Prostate gland (tissue), 2 donors: Measurements from ENCODE around the gene FBXO11. TPM values are rescaled to one million over a fixed set of nuclear protein-coding genes. Genes with fewer than 3 reads are reported as not detected.

Experiments used
- DNase-seq: peaks from one replicate; pipeline ENCODE4 v3.0.0-alpha.2; 2019; ENCODE audit warnings: low spot score
- H3K27ac ChIP-seq, 2 donors: fragments of 200-600 bp; sonication (generic); 2 replicates each; pipeline ENCODE4 v1.5.1; 2017 to 2019
- H3K27me3 ChIP-seq: fragments of 200-600 bp; sonication (generic); replicated peaks from 2 replicates; pipeline ENCODE4 v1.5.1; 2019; ENCODE audit not compliant: insufficient read depth
- H3K36me3 ChIP-seq, 2 donors: fragments of 200-600 bp; sonication (generic); 1 replicate in 1 of 2; 2 replicates in 1 of 2; pipeline versions ENCODE4 v1.5.1 to v1.8.1; 2017 to 2019
- H3K4me1 ChIP-seq: fragments of 200-600 bp; sonication (generic); replicated peaks from 2 replicates; pipeline ENCODE4 v1.5.1; 2019
- H3K4me3 ChIP-seq, 2 donors: fragments of 200-600 bp; sonication (generic); 2 replicates each; pipeline ENCODE4 v1.5.1; 2017 to 2019
- H3K9me3 ChIP-seq: fragments of 200-600 bp; sonication (generic); 2 replicates; pipeline ENCODE4 v1.5.1; 2017
- POLR2A ChIP-seq: fragments of 450-650 bp; IDR thresholded peaks from one replicate; pipeline ENCODE4 v1.6.1; 2016; ENCODE audit warnings: antibody characterized with exemption, mild to moderate bottlenecking
- POLR2AphosphoS5 ChIP-seq: sonication (generic); formaldehyde crosslinking; IDR thresholded peaks from one replicate; pipeline ENCODE4 v1.6.1; 2017; ENCODE audit warnings: antibody characterized with exemption
- WGBS: methylation state at CpG from one replicate; pipeline ENCODE4 v1.1.5; 2018; 5-methylcytosine and 5-hydroxymethylcytosine counted together
- intact Hi-C: fragments of 100-400 bp; cut with DNase I; formaldehyde crosslinking; loops from one replicate; pipeline ENCODE4 v1.14.2; 2022
- total RNA-seq, 2 donors: library from RNA; depleted of rRNA; stranded (reverse); fragments of >200 nt; gene quantifications; one replicate each; pipeline ENCODE4 v1.1.0, GENCODE V29; 2016
- TF ChIP-seq, protein P1 (sequence below), 4 experiments: fragments of 200-600 bp in 2 of 4; fragments of 450-650 bp in 2 of 4; sonication (generic) in 2 of 4; IDR thresholded peaks; 1 replicate in 3 of 4; 2 replicates in 1 of 4; pipeline ENCODE4 v1.5.1; 2016 to 2019; ENCODE audit warnings: antibody characterized with exemption in 4 of 4, mild to moderate bottlenecking in 2 of 4, moderate library complexity in 2 of 4

FBXO11 gene
- total RNA-seq, 2 donors from 2014 or later, result 48.4 to 54.2 TPM

- intact Hi-C loops, result no loop called here
- H3K4me1 ChIP-seq, result no peaks in the 10 kb centered on the region
Observed at GRCh38 chr2:47870641-47871540, 35.4 kb downstream of the FBXO11 start.

GRCh38 chr2:47869859-47870595 lies 36.3 kb downstream of the FBXO11 start:
- no peaks in the 10 kb centered on the region for H3K27me3 ChIP-seq
- no peaks in the 10 kb centered on the region for H3K9me3 ChIP-seq
- intact Hi-C loops, result no loop called here
- no peaks in the 10 kb centered on the region for H3K4me1 ChIP-seq
- no peak overlapping the region for H3K27ac ChIP-seq
- H3K4me3 ChIP-seq, result no peak overlapping the region
- no peak for TF ChIP-seq POLR2A
- TF ChIP-seq, protein P1, sequence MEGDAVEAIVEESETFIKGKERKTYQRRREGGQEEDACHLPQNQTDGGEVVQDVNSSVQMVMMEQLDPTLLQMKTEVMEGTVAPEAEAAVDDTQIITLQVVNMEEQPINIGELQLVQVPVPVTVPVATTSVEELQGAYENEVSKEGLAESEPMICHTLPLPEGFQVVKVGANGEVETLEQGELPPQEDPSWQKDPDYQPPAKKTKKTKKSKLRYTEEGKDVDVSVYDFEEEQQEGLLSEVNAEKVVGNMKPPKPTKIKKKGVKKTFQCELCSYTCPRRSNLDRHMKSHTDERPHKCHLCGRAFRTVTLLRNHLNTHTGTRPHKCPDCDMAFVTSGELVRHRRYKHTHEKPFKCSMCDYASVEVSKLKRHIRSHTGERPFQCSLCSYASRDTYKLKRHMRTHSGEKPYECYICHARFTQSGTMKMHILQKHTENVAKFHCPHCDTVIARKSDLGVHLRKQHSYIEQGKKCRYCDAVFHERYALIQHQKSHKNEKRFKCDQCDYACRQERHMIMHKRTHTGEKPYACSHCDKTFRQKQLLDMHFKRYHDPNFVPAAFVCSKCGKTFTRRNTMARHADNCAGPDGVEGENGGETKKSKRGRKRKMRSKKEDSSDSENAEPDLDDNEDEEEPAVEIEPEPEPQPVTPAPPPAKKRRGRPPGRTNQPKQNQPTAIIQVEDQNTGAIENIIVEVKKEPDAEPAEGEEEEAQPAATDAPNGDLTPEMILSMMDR (IDR thresholded peaks at IDR 0.05), result no peak
- TF ChIP-seq POLR2AphosphoS5, result no peak
- 79% methylated on average over 2 of the region's 2 CpGs for WGBS
- DNase-seq, result no peak
- H3K36me3 ChIP-seq, result no peaks in the 10 kb centered on the region

More at GRCh38 chr2:47870641-47871540, 35.4 kb downstream of the FBXO11 start:
- H3K27ac ChIP-seq, result no peak overlapping the region
- no peak overlapping the region for H3K4me3 ChIP-seq
- WGBS, result 93% methylated on average over 7 of the region's 7 CpGs
- no peaks in the 10 kb centered on the region for H3K9me3 ChIP-seq
- no peaks in the 10 kb centered on the region for H3K36me3 ChIP-seq
- TF ChIP-seq, protein P1 (IDR thresholded peaks at IDR 0.05), result no peak
- TF ChIP-seq POLR2AphosphoS5 (no peak), POLR2A (no peak)
- no peak for DNase-seq
- no peaks in the 10 kb centered on the region for H3K27me3 ChIP-seq

DNA sequence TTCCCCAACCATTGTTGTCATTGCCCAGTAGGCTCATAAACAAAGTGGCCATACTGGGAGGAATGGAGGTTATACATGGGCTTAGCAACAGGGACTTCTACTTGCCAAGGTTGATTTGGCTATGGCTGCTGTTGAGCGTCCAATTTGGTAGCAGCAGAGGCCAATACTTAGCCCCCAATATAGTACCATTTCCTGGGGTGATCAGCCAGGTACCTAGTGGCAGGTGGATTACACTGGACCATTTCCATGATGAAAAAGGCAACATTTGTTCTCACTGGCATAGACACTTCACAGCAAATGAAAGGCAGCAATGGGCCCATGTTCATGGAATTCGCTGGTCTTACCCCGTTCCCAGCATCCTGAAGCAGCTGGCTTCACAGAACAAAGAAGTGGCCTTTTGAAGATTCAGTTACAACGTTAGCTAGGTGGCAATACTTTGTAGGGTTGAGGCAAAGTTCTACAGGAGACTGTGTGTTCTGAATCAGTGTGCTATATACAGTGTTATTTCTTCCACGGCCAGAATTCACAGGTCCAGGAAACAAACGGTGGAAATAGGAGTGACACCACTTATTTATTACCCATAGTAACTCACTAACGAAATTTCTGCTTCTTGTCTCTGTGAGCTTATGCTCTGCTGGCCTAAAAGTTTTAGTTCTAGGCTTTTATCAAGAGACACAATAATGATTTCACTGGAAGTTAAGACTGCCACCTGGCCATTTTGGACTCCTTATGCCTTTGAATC lies 37.5 kb downstream of the FBXO11 start:
- WGBS, result 70% methylated on average over 7 of the region's 7 CpGs
- no peak for DNase-seq
- TF ChIP-seq POLR2AphosphoS5 (no peak), POLR2A (no peak)
- TF ChIP-seq, protein P1 (IDR thresholded peaks at IDR 0.05), result no peak
- intact Hi-C loops, result no loop called here
- Histone ChIP-seq H3K27me3 (no peaks in the 10 kb centered on the region), H3K27ac (no peak overlapping the region), H3K9me3 (no peaks in the 10 kb centered on the region), H3K36me3 (no peaks in the 10 kb centered on the region), H3K4me3 (no peak overlapping the region), H3K4me1 (no peaks in the 10 kb centered on the region)

- no peaks in the 10 kb centered on the region for H3K36me3 ChIP-seq
- no peaks in the 10 kb centered on the region for H3K9me3 ChIP-seq
- no peak for DNase-seq
- 5% methylated on average over 2 of the region's 2 CpGs for WGBS
- TF ChIP-seq, protein P1 (IDR thresholded peaks at IDR 0.05), result no peak
- peak; percentile 17 for TF ChIP-seq POLR2AphosphoS5
- no peak overlapping the region for H3K4me3 ChIP-seq
- intact Hi-C loops, result no loop called here
- H3K27ac ChIP-seq, result no peak overlapping the region
- no peaks in the 10 kb centered on the region for H3K4me1 ChIP-seq
- no peaks in the 10 kb centered on the region for H3K27me3 ChIP-seq
Observed at GRCh38 chr2:47867205-47867604, 39.1 kb downstream of the FBXO11 start.
